GM23338 (cell line): ENCODE data around the gene STK4. TPM values are rescaled to one million over a fixed set of nuclear protein-coding genes. Genes with fewer than 3 reads are reported as not detected.
A peak's percentile ranks its signal among the peaks of the same experiment; 100 is the strongest.

ENCODE experiments used
- ATAC-seq: fragments of 200-7000 bp; cut with Tn5 transposase; 3 replicates; pipeline ENCODE4 v1.9.1; 2020
- DNase-seq: peaks from one replicate; pipeline ENCODE4 v3.0.0-alpha.2; 2015; ENCODE audit warnings: low spot score
- H2AFZ ChIP-seq: fragments of 200-600 bp; sonication (generic); 2 replicates; pipeline ENCODE4 v1.8.0; 2016; ENCODE audit warnings: antibody characterized with exemption, mild to moderate bottlenecking, moderate library complexity
- H3F3A ChIP-seq: fragments of 200-600 bp; sonication (generic); replicated peaks from 2 replicates; pipeline ENCODE4 v1.8.0; 2017; ENCODE audit warnings: antibody characterized with exemption, mixed run types, low read depth
- H3K27ac ChIP-seq: fragments of 200-600 bp; sonication (generic); 2 replicates; pipeline ENCODE4 v1.6.1; 2016; ENCODE audit warnings: low read depth
- H3K27me3 ChIP-seq: fragments of 200-600 bp; sonication (generic); 2 replicates; pipeline ENCODE4 v1.8.0; 2016; ENCODE audit warnings: mild to moderate bottlenecking, mixed run types, moderate library complexity; ENCODE audit not compliant: insufficient read depth
- H3K36me3 ChIP-seq: fragments of 200-600 bp; sonication (generic); 2 replicates; pipeline ENCODE4 v1.8.0; 2016; ENCODE audit warnings: mild to moderate bottlenecking; ENCODE audit not compliant: insufficient read depth
- H3K4me1 ChIP-seq: fragments of 200-600 bp; sonication (generic); 2 replicates; pipeline ENCODE4 v1.8.0; 2016; ENCODE audit warnings: mild to moderate bottlenecking, moderate library complexity; ENCODE audit not compliant: insufficient read depth
- H3K4me2 ChIP-seq: fragments of 200-600 bp; sonication (generic); 2 replicates; pipeline ENCODE4 v1.7.1; 2017; ENCODE audit warnings: mixed run types
- H3K4me3 ChIP-seq: fragments of 200-600 bp; sonication (generic); 2 replicates; pipeline ENCODE4 v1.6.1; 2016; ENCODE audit warnings: mixed run types
- H3K79me2 ChIP-seq: fragments of 200-600 bp; sonication (generic); replicated peaks from 2 replicates; pipeline ENCODE4 v1.8.0; 2017; ENCODE audit warnings: mild to moderate bottlenecking; ENCODE audit not compliant: insufficient read depth
- H3K9me2 ChIP-seq: fragments of 200-600 bp; sonication (generic); 2 replicates; pipeline ENCODE4 v1.8.0; 2017; ENCODE audit not compliant: insufficient read depth
- H4K20me1 ChIP-seq: fragments of 200-600 bp; sonication (generic); replicated peaks from 2 replicates; pipeline ENCODE4 v1.8.0; 2017; ENCODE audit warnings: mild to moderate bottlenecking; ENCODE audit not compliant: insufficient read depth
- H3K27ac Mint-ChIP-seq: 2 replicates; pipeline ENCODE4 v1.8.0; 2020; ENCODE audit warnings: inconsistent platforms, mild to moderate bottlenecking, moderate library complexity, mixed read lengths
- H3K27me3 Mint-ChIP-seq: 3 replicates; pipeline ENCODE4 v1.8.0; 2022; ENCODE audit warnings: low read depth, mild to moderate bottlenecking, moderate library complexity, mixed read lengths, inconsistent platforms; ENCODE audit not compliant: insufficient read depth, poor library complexity
- H3K36me3 Mint-ChIP-seq: 3 replicates; pipeline ENCODE4 v1.8.0; 2021; ENCODE audit warnings: low read depth, mild to moderate bottlenecking, inconsistent platforms, moderate library complexity, mixed read lengths
- H3K4me1 Mint-ChIP-seq: 3 replicates; pipeline ENCODE4 v1.8.0; 2020; ENCODE audit warnings: mild to moderate bottlenecking, inconsistent platforms, mixed read lengths
- H3K4me3 Mint-ChIP-seq: 3 replicates; pipeline ENCODE4 v1.8.0; 2021; ENCODE audit warnings: moderate library complexity, mild to moderate bottlenecking, inconsistent platforms, mixed read lengths
- H3K9me3 Mint-ChIP-seq: 3 replicates; pipeline ENCODE4 v1.8.0; 2020; ENCODE audit warnings: moderate library complexity, mild to moderate bottlenecking, inconsistent platforms, mixed read lengths
- CREB1 ChIP-seq: fragments of 250-450 bp; sonication (Bioruptor Pico); IDR thresholded peaks from 2 replicates; pipeline ENCODE4 v1.5.0; 2020; ENCODE audit warnings: low read depth, mild to moderate bottlenecking, moderate library complexity
- CTCF ChIP-seq, 2 experiments: fragments of 200-600 bp in 1 of 2; sonication (generic) in 1 of 2; conservative IDR thresholded peaks; 2 replicates each; pipeline versions ENCODE4 v1.5.1 to v1.6.1; 2016 to 2017; ENCODE audit warnings: antibody characterized with exemption in 2 of 2, low read depth in 2 of 2, mild to moderate bottlenecking in 2 of 2, moderate library complexity in 1 of 2
- JUNB ChIP-seq: IDR thresholded peaks from one replicate; pipeline ENCODE4 v1.6.1; 2016; ENCODE audit warnings: antibody characterized with exemption; ENCODE audit not compliant: unreplicated experiment
- NANOG ChIP-seq: IDR thresholded peaks from 2 replicates; pipeline ENCODE4 v1.6.1; 2016; ENCODE audit warnings: antibody characterized with exemption, borderline replicate concordance
- ZNF114 ChIP-seq: fragments of 250-450 bp; sonication (Bioruptor Pico); IDR thresholded peaks from 2 replicates; pipeline ENCODE4 v1.5.0; 2020; ENCODE audit warnings: mild to moderate bottlenecking, moderate library complexity
- polyA plus RNA-seq: library from polyadenylated mRNA; unstranded; fragments of >200 nt; fragmentation: Nextera tagmentation; extraction: Ambion mirVana; gene quantifications from 2 replicates; pipeline ENCODE4 v1.2.1, GENCODE V29; 2016
- total RNA-seq: library from RNA; depleted of rRNA; stranded (reverse); fragments of >200 nt; shearing (Covaris generic); gene quantifications from 2 replicates; pipeline ENCODE4 v1.2.3, GENCODE V29; 2014

STK4 gene
- total and polyA plus RNA-seq, 2 experiments from 2014 or later, result 37.7 to 58.7 TPM

GRCh38 chr20:45097485-45098102 lies 131.3 kb downstream of the STK4 start:
- Histone ChIP-seq H3K4me3 (peak overlapping the region; percentile 45; the same call in 1 of the 2 replicates), H2AFZ (peak overlapping the region; percentile 85), H4K20me1 (no peaks in the 10 kb centered on the region), H3K36me3 (no peaks in the 10 kb centered on the region), H3K27me3 (peaks cover 55% of the 10 kb centered on the region), H3K27ac (no peak overlapping the region), H3K4me1 (peaks cover 5% of the 10 kb centered on the region; the same call in 1 of the 2 replicates), H3F3A (peaks cover 5% of the 10 kb centered on the region; the same call in 1 of the 2 replicates), H3K4me2 (no peak overlapping the region), H3K79me2 (no peaks in the 10 kb centered on the region), H3K9me2 (no peaks in the 10 kb centered on the region)
- peaks cover 3% of the 10 kb centered on the region; the same call in 1 of the 3 replicates for H3K36me3 Mint-ChIP-seq
- peaks cover 4% of the 10 kb centered on the region; the same call in 2 of the 3 replicates for H3K9me3 Mint-ChIP-seq
- no peak overlapping the region for H3K27ac Mint-ChIP-seq
- peak; percentile 72 for DNase-seq
- H3K4me3 Mint-ChIP-seq, result peak overlapping the region; percentile 50
- peak; percentile 37 for ATAC-seq
- TF ChIP-seq ZNF114 (CRISPR knock-in tag) (no peak), CTCF (conservative IDR thresholded peaks at IDR 0.05; ENCODE audit: low read depth in 2 of 2) (peak; percentile 33 to 63), CREB1 (CRISPR knock-in tag) (peak; percentile 20; the same call in 1 of the 2 replicates), NANOG (no peak)
- H3K4me1 Mint-ChIP-seq, result peaks cover 6% of the 10 kb centered on the region; the same call in 2 of the 3 replicates
- H3K27me3 Mint-ChIP-seq, result peaks cover 42% of the 10 kb centered on the region

GRCh38 chr20:45098103-45098773 lies 131.9 kb downstream of the STK4 start:
- H3K27me3 Mint-ChIP-seq, result peaks cover 39% of the 10 kb centered on the region

More at GRCh38 chr20:45098103-45098773, 131.9 kb downstream of the STK4 start:
- Histone ChIP-seq H3K27ac (no peak overlapping the region), H3K79me2 (no peaks in the 10 kb centered on the region), H3K9me2 (no peaks in the 10 kb centered on the region), H3K36me3 (no peaks in the 10 kb centered on the region), H3K27me3 (peaks cover 55% of the 10 kb centered on the region), H3K4me2 (peak overlapping the region; percentile 71), H4K20me1 (no peaks in the 10 kb centered on the region), H2AFZ (peak overlapping the region; percentile 85), H3F3A (peaks cover 5% of the 10 kb centered on the region; the same call in 1 of the 2 replicates), H3K4me3 (peak overlapping the region; percentile 45; the same call in 1 of the 2 replicates), H3K4me1 (peaks cover 5% of the 10 kb centered on the region; the same call in 1 of the 2 replicates)
- TF ChIP-seq CTCF (conservative IDR thresholded peaks at IDR 0.05; ENCODE audit: low read depth in 2 of 2) (peak; percentile 37 to 62), JUNB (no peak), CREB1 (CRISPR knock-in tag) (peak; percentile 47)
- DNase-seq, result peak; percentile 91
- H3K4me3 Mint-ChIP-seq, result peak overlapping the region; percentile 42; the same call in 2 of the 3 replicates
- peaks cover 4% of the 10 kb centered on the region; the same call in 2 of the 3 replicates for H3K9me3 Mint-ChIP-seq
- peak; percentile 64 for ATAC-seq
- H3K4me1 Mint-ChIP-seq, result peaks cover 6% of the 10 kb centered on the region; the same call in 2 of the 3 replicates
- no peak overlapping the region for H3K27ac Mint-ChIP-seq
- H3K36me3 Mint-ChIP-seq, result peaks cover 3% of the 10 kb centered on the region; the same call in 1 of the 3 replicates
